ENCODE results near the gene JPH4.

JPH4 gene

GRCh38 chr14:23565626-23566025 lies 13.0 kb downstream of the JPH4 start:
- DNase-seq (ENCODE audit: low read depth in 2 of 2, low spot score in 1 of 2): no peak

GRCh38 chr14:23564876-23565275 lies 13.7 kb downstream of the JPH4 start:
- no peak for DNase-seq (ENCODE audit: low read depth in 2 of 2, low spot score in 1 of 2)

- DNase-seq (ENCODE audit: low read depth in 2 of 2, low spot score in 1 of 2): no peak
These were observed 14.3 kb downstream of the JPH4 start for GRCh38 chr14:23564181-23564812.

GRCh38 chr14:23563473-23564180 lies 15.0 kb downstream of the JPH4 start:
- DNase-seq (ENCODE audit: low read depth in 2 of 2, low spot score in 1 of 2): no peak

GRCh38 chr14:23562822-23563472 lies 15.6 kb downstream of the JPH4 start:
- peak in 1 of 2 donors; percentile 30 for DNase-seq (ENCODE audit: low read depth in 2 of 2, low spot score in 1 of 2)

- no peak for DNase-seq (ENCODE audit: low read depth in 2 of 2, low spot score in 1 of 2)
These were observed 16.4 kb downstream of the JPH4 start for GRCh38 chr14:23561873-23562821.

- no peak for DNase-seq (ENCODE audit: low read depth in 2 of 2, low spot score in 1 of 2)
These were observed 17.3 kb downstream of the JPH4 start for GRCh38 chr14:23561259-23561658.

GRCh38 chr14:23559926-23560520 lies 18.6 kb downstream of the JPH4 start:
- no peak for DNase-seq (ENCODE audit: low read depth in 2 of 2, low spot score in 1 of 2)

- peak in 1 of 2 donors; percentile 32 for DNase-seq (ENCODE audit: low read depth in 2 of 2, low spot score in 1 of 2)
These were observed 19.3 kb downstream of the JPH4 start for GRCh38 chr14:23559010-23559925.

GRCh38 chr14:23558346-23559009 lies 20.1 kb downstream of the JPH4 start:
- no peak for DNase-seq (ENCODE audit: low read depth in 2 of 2, low spot score in 1 of 2)

- DNase-seq (ENCODE audit: low read depth in 2 of 2, low spot score in 1 of 2): no peak
These were observed 20.6 kb downstream of the JPH4 start for GRCh38 chr14:23557946-23558345.

GRCh38 chr14:23557521-23557920 lies 21.1 kb downstream of the JPH4 start:
- DNase-seq (ENCODE audit: low read depth in 2 of 2, low spot score in 1 of 2): no peak

GRCh38 chr14:23556700-23557440 lies 21.7 kb downstream of the JPH4 start:
- no peak for DNase-seq (ENCODE audit: low read depth in 2 of 2, low spot score in 1 of 2)

GRCh38 chr14:23555882-23556699 lies 22.5 kb downstream of the JPH4 start, which contains the start of gene THTPA:
TSS of gene THTPA (plus strand) at chr14:23556271. CDS start at chr14:23556758, 487 bp downstream.
- DNase-seq (ENCODE audit: low read depth in 2 of 2, low spot score in 1 of 2): peak; percentile 85 to 86

GRCh38 chr14:23555533-23555881 lies 23.1 kb downstream of the JPH4 start:
- no peak for DNase-seq (ENCODE audit: low read depth in 2 of 2, low spot score in 1 of 2)

- DNase-seq (ENCODE audit: low read depth in 2 of 2, low spot score in 1 of 2): peak; percentile 64 to 71
These were observed 27.1 kb downstream of the JPH4 start, which contains the start of gene ZFHX2 for GRCh38 chr14:23551266-23552028. TSS of gene ZFHX2 (minus strand) at chr14:23551765. CDS start at chr14:23535325, 16,440 bp downstream.

- no peak for DNase-seq (ENCODE audit: low read depth in 2 of 2, low spot score in 1 of 2)
These were observed 27.8 kb downstream of the JPH4 start for GRCh38 chr14:23550812-23551265.
